Hematopoietic multipotent progenitor cell treated with erythropoietin and hydrocortisone succinate and interleukin-3 and kit ligand, for 4 days (in vitro differentiated cells): ENCODE results near the gene KNDC1.

Experiments used
- DNase-seq: peaks from one replicate; pipeline ENCODE4 v3.0.0-alpha.2; 2015

The KNDC1 gene

DNA sequence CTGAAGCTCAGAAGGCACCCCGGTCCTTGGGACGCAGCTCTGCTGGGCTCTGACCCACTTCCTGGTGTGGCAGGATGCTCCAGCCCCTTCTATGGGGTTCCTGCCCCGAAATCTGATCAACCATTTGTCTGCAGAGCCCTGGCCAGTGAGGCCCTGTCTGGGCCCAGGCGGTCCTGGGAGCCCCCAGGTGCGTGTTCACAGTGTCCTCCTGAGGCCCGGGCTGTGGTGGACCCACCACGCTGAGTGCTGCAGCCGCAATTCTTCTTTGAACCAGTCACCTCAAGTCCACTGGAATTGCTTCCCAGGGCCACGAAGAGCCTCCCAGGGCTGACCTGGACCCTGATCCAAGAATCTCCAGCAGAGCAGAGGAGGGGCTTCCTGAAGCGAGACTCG, 19.1 kb downstream of the KNDC1 start:
- DNase-seq: no peak

DNA sequence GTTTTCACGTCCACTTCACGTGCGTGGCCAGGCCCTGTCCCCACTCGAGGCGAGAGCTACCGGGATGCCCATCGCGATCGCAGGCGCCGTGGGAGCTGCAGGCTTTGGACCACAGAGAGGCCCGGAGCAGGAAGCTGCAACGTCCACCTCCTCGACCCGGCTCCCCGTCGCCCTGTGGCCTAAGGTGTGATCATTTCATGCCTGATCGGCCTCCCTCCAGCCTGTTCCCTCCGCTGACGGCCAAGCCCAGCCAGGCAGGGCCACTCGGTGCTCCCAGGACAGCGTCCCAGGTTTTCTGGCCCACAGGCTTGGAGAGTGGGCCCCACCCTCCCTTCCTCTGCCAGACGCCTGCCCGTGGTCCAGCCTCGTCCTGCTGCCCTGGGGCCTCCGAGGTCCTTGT, 19.6 kb downstream of the KNDC1 start:
- no peak for DNase-seq

DNA sequence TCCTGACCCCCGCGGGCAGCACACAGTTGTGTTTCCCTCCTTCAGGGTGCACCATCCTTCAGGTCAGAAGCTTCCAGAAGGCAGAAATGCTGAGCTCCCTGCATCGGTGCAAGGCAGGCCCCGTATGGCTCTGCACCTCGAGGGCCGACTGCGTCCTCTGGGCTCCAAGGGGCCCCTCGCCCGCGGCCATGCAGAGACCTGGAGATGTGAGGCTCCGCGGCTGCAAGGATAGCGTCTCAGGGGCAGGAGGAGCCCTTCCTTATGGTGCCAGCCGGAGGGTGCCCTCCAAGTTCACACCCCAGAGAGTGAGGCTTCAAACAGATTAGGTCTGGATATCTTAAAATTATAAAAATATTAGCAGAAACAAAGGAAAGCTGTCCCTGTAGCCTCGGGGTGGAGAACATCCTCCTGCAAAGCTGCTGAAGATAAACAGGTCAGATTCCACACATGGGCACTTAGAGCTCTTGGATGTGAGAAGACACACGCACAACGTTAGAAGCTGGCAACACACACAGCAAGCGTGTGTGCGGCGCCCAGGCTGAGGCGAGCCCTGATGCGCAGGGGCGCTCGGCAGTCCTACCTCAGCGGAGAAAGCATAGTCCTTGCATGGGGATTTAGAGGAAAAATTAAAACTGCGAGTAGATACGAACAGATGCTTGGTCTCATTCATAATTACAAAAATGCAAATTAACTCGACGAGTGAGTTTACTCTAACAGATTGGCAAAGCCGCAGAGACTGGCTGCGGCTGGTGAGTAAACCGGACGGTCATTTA, 20.4 kb downstream of the KNDC1 start:
- DNase-seq: no peak

DNA sequence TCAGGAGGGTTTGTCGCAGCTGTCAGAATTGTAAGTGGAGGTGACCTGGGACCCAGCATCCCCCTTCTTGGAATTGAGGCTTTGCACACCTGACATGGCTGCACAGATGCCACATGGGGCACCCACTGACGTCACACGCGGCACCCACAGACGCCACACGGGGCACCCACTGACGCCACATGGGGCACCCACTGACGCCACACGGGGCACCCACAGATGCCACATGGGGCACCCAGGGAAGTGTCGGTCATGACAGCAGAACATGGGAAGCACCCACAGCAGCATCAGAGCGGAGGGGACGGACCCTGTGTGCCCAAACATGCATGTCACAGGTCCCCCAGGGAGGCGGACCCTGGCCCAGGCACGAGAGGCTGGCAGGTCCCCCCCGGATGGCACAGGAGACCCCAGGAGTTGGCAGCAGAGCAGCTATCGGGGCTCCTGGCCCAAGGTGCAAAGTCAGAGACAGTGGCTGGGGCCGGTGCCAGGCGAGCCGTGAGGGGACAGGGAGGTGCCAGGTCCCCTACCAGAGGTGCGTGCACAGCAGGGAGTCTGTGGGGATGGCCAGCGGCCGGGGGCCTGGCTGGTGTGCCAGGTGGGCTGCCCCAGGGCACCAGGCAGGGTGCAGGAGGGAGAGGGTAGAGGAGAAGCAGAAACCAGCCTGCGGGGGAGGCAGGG, 21.1 kb downstream of the KNDC1 start:
- DNase-seq: no peak

- DNase-seq: no peak
Measured at GRCh38 chr10:133182190-133182589, 22.2 kb downstream of the KNDC1 start.

DNA sequence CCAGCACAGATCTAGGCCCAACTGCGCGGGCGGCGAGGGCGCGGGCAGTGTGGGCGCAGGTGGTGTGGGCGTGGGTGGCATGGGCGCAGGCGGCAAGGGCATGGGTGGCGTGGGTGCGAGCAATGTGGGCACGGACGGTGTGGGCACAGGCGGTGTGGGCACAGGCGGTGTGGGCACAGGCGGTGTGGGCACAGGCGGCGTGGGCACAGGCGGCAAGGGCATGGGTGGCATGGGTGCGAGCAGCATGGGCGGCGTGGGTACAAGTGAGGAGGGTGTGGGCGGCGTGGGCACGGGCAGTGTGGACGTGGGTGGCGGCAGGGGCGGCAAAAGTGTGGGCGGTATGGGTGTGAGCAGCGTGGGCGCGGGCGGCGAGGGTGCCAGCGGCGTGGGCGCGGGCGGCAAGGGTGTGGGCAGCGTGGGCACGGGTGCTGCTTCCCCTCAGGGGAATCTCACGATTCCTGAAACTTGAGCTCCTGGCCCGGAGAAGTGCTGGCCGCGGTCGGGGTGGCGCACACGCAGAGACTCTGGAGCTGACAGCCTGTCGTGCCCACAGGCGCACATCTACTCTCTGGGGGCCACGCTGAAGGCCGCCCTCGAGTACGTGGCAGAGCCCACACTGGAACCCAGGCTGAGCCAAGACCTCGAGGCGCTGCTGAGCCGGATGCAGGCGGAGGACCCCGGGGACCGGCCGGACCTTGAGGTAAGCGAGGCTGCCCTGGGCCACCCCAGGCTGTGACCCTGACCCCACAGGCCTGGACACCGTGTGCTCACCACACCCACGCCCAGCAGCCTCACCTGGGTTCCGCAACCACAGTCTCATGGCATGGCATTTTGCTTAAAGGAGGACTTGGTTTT, 23.0 kb downstream of the KNDC1 start:
- no peak for DNase-seq

- no peak for DNase-seq
Measured at GRCh38 chr10:133183646-133184378, 23.8 kb downstream of the KNDC1 start.

DNA sequence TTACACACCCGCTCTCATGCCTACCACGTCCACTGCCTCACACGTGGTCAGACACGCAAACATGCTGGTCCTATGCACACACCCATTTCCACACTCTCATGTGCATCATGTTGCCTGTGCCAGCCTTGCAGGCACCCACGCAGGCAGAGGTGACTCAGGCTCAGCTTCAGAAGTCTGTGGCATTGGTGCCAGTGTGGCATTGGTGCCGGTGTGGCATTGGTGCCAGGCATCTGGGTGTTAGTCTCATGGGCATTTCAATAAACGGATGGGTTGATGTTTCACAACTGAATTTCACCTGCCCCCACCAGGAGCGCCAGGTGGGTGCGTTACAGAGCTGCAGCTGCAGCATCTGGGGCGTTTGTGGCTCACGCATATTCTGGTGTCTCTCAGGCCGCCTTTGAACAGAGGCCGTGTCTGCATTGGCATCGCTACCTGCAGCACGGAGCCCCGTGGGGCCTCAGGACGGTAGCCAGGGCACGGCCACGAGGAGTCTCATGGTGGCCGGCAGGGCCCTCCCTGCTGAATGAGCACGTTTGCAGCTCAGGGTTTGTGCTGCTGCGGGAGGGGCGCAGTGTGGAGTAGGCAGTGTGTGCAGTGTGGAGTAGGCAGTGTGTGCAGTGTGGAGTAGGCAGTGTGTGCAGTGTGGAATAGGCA, 24.7 kb downstream of the KNDC1 start:
- DNase-seq: no peak

- no peak for DNase-seq
Measured at GRCh38 chr10:133185421-133185820, 25.4 kb downstream of the KNDC1 start.

DNA sequence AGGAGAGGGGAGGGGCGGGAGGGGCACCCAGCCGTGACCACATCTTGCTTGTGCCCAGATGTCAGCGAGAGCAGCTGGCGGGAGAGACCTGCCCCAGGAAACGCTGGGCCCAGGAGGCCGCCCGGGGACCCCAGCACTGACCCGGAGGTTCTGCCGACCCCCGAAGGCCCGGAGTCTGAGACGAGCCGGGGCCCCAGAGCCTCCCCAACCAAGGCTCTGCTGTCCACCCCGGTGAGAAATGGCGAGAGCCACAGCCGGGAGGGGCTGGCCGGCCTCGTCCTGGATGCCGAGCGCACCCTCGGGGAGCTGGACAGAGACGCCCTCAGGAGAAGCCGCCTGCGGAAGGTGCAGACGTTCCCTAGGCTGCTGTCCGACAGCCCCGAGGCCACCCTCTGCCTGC, 25.9 kb downstream of the KNDC1 start:
- DNase-seq: no peak

- no peak for DNase-seq
Measured at GRCh38 chr10:133186416-133187090, 26.5 kb downstream of the KNDC1 start.

DNA sequence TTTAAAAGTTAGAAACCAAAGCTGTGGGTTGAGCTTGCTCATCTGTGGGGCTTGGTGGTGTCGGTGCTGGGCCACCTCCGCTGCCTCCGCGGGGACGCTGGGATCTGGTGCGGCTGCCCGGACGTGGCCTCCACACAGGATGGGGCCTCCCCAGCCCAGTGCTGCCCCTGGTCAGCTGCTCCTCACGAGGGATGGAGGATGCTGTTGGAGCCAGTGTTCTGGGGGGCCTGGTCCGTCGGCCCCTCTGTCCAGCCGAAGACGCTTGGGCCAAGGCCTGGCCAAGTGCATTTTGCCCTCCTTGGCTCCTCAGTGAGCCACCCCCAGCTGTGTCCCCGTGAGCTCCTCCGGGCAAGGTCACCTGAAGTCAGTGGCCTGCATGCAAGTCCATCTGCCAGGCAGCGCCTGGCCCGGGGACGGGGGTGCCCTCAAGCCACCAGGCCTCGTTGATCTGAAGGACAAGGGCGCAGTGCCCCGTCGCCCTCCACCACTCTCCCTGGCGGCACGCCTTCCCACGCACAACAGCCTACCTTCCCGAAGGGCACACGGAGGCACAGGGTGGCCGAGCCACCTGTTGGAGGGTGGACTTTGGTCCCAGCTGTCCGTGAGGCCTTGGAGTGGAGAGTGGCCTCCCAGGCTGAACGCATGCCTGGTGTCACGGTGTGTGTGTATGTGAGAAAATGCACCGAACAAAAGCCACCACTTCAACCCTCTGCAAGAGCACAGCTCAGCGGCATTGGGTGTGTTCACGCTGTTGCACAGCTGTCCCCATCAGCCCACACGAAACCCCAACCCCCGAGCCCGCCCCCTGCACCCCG, 27.3 kb downstream of the KNDC1 start:
- no peak for DNase-seq

DNA sequence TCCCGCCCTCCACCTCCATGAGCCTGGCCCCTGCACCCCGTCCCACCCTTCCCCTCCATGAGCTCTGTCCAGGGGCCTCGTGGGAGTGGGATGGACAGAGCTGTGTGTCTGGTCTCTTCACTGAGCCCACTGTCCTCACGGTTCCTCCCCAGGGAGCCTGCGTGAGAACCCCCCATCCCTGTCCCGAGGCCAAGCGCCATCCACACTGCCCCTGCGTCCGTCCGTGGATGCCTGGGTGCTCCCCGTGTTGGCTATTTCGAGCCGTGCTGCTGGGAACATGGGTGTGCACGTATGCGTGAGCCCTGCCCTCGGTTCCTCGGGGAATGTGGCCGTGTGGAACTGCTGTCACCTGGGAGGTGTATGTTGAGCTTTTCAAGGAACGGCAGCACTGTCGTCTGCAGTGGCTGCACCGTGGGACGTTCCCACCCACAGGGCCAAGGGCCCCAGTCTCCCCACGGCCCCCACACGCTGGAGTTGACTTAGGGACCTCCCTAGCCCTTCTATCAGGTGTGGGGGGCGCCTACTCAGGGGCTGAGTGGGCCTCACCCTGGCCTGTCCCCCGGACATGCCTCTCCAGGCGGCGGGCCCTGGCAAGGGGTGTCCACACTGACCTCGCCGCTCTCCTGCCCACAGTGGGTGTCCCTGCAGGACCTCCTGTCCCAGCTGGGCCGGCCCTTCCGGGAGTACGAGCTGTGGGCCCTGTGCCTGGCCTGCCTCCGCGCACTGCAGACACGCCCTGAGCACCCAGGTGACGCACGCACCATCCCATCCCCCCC, 28.1 kb downstream of the KNDC1 start:
- no peak for DNase-seq

- DNase-seq: no peak
Measured at GRCh38 chr10:133189256-133189655, 29.2 kb downstream of the KNDC1 start.

DNA sequence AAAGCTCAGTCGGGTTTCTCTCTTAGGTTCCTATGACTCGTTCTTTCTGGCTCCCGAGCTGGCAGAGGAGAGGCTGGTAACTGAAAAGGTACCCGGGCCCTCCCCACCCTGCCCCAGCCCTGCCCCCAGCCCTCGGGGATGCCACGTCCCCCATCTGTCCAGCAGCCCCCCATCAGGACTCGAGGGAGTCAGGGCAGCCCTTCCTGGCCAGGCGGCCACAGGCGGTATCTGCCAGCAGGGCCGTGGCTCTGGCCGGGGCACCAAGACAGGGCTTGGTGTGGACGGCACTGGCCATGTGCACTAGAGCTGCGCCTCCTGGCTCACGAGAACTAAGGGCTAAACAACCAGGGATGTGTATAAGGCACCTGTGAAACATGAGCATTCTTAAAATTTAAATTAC, 29.7 kb downstream of the KNDC1 start:
- no peak for DNase-seq

DNA sequence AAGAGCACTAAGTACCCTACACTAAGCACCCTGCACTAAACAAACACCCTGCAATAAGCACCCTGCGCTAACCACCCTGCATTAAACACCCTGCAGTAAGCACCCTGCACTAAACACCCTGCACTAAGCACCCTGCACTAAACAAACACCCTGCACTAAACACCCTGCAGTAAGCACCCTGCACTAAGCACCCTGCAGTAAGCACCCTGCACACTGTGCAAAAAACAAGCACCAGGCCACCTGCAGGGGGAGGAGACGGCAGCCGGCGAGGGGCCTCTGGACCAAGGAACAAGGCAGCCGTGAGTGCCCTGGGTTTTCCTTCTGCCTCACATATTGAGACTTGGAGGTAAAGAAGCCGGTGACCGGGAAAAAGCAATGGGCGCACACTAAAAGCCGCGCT, 30.2 kb downstream of the KNDC1 start:
- no peak for DNase-seq

GRCh38 chr10:133191651-133192050, 31.6 kb downstream of the KNDC1 start:
- DNase-seq: no peak

- DNase-seq: no peak
Measured at GRCh38 chr10:133194151-133194550, 34.1 kb downstream of the KNDC1 start.

- DNase-seq: no peak
Measured at GRCh38 chr10:133195096-133195495, 35.1 kb downstream of the KNDC1 start.

- DNase-seq: no peak
Measured at GRCh38 chr10:133195611-133196010, 35.6 kb downstream of the KNDC1 start.
